CD14-positive monocyte (primary cell): Measurements from ENCODE around the gene AFF3. TPM values are rescaled to one million over a fixed set of nuclear protein-coding genes. Genes with fewer than 3 reads are reported as not detected.

ENCODE experiments used
- DNase-seq, 3 donors: peaks; one replicate each; pipeline ENCODE4 v3.0.0-alpha.2; 2011 to 2022
- H2AFZ ChIP-seq: 2 replicates; pipeline ENCODE4 v1.6.0; 2012; ENCODE audit warnings: mild to moderate bottlenecking, low read depth, low read length, inconsistent platforms; ENCODE audit not compliant: insufficient read depth, poor library complexity, severe bottlenecking
- H3K27ac ChIP-seq, 2 donors: 1 replicate in 1 of 2; 2 replicates in 1 of 2; pipeline ENCODE4 v1.5.1; 2012 to 2013; ENCODE audit warnings: low read length in 2 of 2, control low read depth in 1 of 2, inconsistent platforms in 1 of 2, low read depth in 1 of 2, mild to moderate bottlenecking in 1 of 2
- H3K27me3 ChIP-seq, 2 donors: one replicate each; pipeline versions ENCODE4 v1.6.0 to v1.6.1; 2011 to 2013; ENCODE audit warnings: low read length in 2 of 2; ENCODE audit not compliant: control insufficient read depth in 2 of 2, insufficient read depth in 2 of 2
- H3K36me3 ChIP-seq, 2 donors: replicated peaks in 1 of 2; 1 replicate in 1 of 2; 2 replicates in 1 of 2; pipeline versions ENCODE4 v1.5.1 to v1.6.1; 2012 to 2013; ENCODE audit warnings: low read length in 2 of 2, control low read depth in 1 of 2, inconsistent platforms in 1 of 2, mild to moderate bottlenecking in 1 of 2; ENCODE audit not compliant: insufficient read depth in 2 of 2, control insufficient read depth in 1 of 2
- H3K4me1 ChIP-seq, 2 donors: 1 replicate in 1 of 2; 2 replicates in 1 of 2; pipeline versions ENCODE4 v1.5.1 to v1.6.1; 2012 to 2013; ENCODE audit warnings: low read length in 2 of 2, control low read depth in 1 of 2, inconsistent platforms in 1 of 2, mild to moderate bottlenecking in 1 of 2, moderate library complexity in 1 of 2; ENCODE audit not compliant: insufficient read depth in 2 of 2, control insufficient read depth in 1 of 2
- H3K4me2 ChIP-seq: replicated peaks from 2 replicates; pipeline ENCODE3; 2012; ENCODE audit warnings: low read length, moderate library complexity, mild to moderate bottlenecking; ENCODE audit not compliant: poor library complexity, severe bottlenecking; ENCODE audit errors: extremely low read depth
- H3K4me3 ChIP-seq, 3 experiments: fragments of 200-600 bp in 1 of 3; sonication (generic) in 1 of 3; replicated peaks in 1 of 3; 1 replicate in 2 of 3; 2 replicates in 1 of 3; pipeline ENCODE4 v1.5.1; 2011 to 2013; ENCODE audit warnings: low read length in 3 of 3, mild to moderate bottlenecking in 3 of 3, control low read depth in 2 of 3, low read depth in 2 of 3, inconsistent platforms in 1 of 3, moderate library complexity in 1 of 3
- H3K79me2 ChIP-seq: 2 replicates; pipeline ENCODE4 v1.6.0; 2012; ENCODE audit warnings: mild to moderate bottlenecking, control low read depth, inconsistent platforms, low read length, moderate library complexity; ENCODE audit not compliant: insufficient read depth
- H3K9ac ChIP-seq: 2 replicates; pipeline ENCODE4 v1.6.0; 2017; ENCODE audit warnings: low read length, mild to moderate bottlenecking; ENCODE audit not compliant: insufficient read depth, poor library complexity, severe bottlenecking
- H3K9me3 ChIP-seq, 2 donors: replicated peaks in 1 of 2; 1 replicate in 1 of 2; 2 replicates in 1 of 2; pipeline versions ENCODE4 v1.5.1 to v1.6.1; 2012 to 2013; ENCODE audit warnings: low read length in 2 of 2, control low read depth in 1 of 2; ENCODE audit not compliant: control insufficient read depth in 1 of 2, insufficient read depth in 1 of 2
- H4K20me1 ChIP-seq: 2 replicates; pipeline ENCODE4 v1.6.0; 2012; ENCODE audit warnings: mild to moderate bottlenecking, low read length, control low read depth, moderate library complexity; ENCODE audit not compliant: insufficient read depth
- H3K27ac Mint-ChIP-seq, 7 donors: one replicate each; pipeline ENCODE4 v1.8.0; 2020; ENCODE audit warnings: mild to moderate bottlenecking in 7 of 7, mixed read lengths in 7 of 7, moderate library complexity in 6 of 7, inconsistent platforms in 2 of 7
- H3K27me3 Mint-ChIP-seq, 3 donors: one replicate each; pipeline ENCODE4 v1.8.0; 2021 to 2022; ENCODE audit warnings: low read depth in 3 of 3, mild to moderate bottlenecking in 3 of 3, mixed read lengths in 3 of 3, moderate library complexity in 3 of 3, inconsistent platforms in 1 of 3
- H3K36me3 Mint-ChIP-seq, 2 donors: one replicate each; pipeline ENCODE4 v1.8.0; 2020; ENCODE audit warnings: mixed read lengths in 2 of 2, inconsistent platforms in 1 of 2, mild to moderate bottlenecking in 1 of 2
- H3K4me1 Mint-ChIP-seq: one replicate; pipeline ENCODE4 v1.8.0; 2020; ENCODE audit warnings: mild to moderate bottlenecking, mixed read lengths
- H3K4me3 Mint-ChIP-seq, 2 donors: one replicate each; pipeline ENCODE4 v1.8.0; 2020; ENCODE audit warnings: mild to moderate bottlenecking in 2 of 2, mixed read lengths in 2 of 2, moderate library complexity in 1 of 2
- H3K9me3 Mint-ChIP-seq, 7 donors: one replicate each; pipeline ENCODE4 v1.8.0; 2020 to 2022; ENCODE audit warnings: mixed read lengths in 7 of 7, mild to moderate bottlenecking in 6 of 7, moderate library complexity in 6 of 7, inconsistent platforms in 2 of 7
- WGBS: methylation state at CpG from one replicate; pipeline ENCODE4 v1.1.5; 2013; ENCODE audit warnings: missing lambda C conversion rate; ENCODE audit not compliant: insufficient coverage; 5-methylcytosine and 5-hydroxymethylcytosine counted together
- intact Hi-C, 2 donors: fragments of 100-400 bp; cut with micrococcal nuclease; formaldehyde crosslinking; loops; one replicate each; pipeline versions ENCODE4 v1.15.0 to v1.15.1; 2023
- polyA plus RNA-seq, 3 donors: library from polyadenylated mRNA; depleted of rRNA in 1 of 3; unstranded in 2 of 3; stranded (reverse) in 1 of 3; fragments of 300-500 nt in 2 of 3; fragments of >200 nt in 1 of 3; fragmentation: Illumina TruSeq in 2 of 3; gene quantifications; 1 replicate in 2 of 3; 2 replicates in 1 of 3; pipeline ENCODE4 v1.2.3, GENCODE V29; 2012 to 2021
- TF ChIP-seq, protein P1 (sequence below): fragments of 200-600 bp; IDR thresholded peaks from one replicate; pipeline ENCODE4 v1.8.0; 2022; ENCODE audit warnings: antibody characterized with exemption, mild to moderate bottlenecking

Gene AFF3
- polyA plus RNA-seq, 3 donors = 0.17 to 4.1 (median 0.49) TPM

GRCh38 chr2:100137318-100137717 lies 5.1 kb downstream of the AFF3 start:
- Histone ChIP-seq H3K27me3 (no peaks in the 10 kb centered on the region), H3K4me2 (no peak overlapping the region), H3K79me2 (peaks cover 52% of the 10 kb centered on the region), H3K4me3 (no peak overlapping the region), H3K9ac (no peak overlapping the region), H3K36me3 (no peaks in the 10 kb centered on the region), H3K9me3 (no peaks in the 10 kb centered on the region), H2AFZ (no peak overlapping the region), H3K4me1 (peaks cover 20 to 43% of the 10 kb centered on the region in 2 donors), H3K27ac (no peak overlapping the region), H4K20me1 (no peaks in the 10 kb centered on the region)
- Mint-ChIP-seq H3K4me3 (no peak overlapping the region), H3K9me3 (no peaks in the 10 kb centered on the region), H3K36me3 (no peaks in the 10 kb centered on the region), H3K27ac (no peak overlapping the region), H3K27me3 (peaks cover 0 to 2% (median 0%) of the 10 kb centered on the region in 3 donors), H3K4me1 (peaks cover 44% of the 10 kb centered on the region)
- intact Hi-C loops = no loop called here
- DNase-seq = no peak
- TF ChIP-seq, protein P1, sequence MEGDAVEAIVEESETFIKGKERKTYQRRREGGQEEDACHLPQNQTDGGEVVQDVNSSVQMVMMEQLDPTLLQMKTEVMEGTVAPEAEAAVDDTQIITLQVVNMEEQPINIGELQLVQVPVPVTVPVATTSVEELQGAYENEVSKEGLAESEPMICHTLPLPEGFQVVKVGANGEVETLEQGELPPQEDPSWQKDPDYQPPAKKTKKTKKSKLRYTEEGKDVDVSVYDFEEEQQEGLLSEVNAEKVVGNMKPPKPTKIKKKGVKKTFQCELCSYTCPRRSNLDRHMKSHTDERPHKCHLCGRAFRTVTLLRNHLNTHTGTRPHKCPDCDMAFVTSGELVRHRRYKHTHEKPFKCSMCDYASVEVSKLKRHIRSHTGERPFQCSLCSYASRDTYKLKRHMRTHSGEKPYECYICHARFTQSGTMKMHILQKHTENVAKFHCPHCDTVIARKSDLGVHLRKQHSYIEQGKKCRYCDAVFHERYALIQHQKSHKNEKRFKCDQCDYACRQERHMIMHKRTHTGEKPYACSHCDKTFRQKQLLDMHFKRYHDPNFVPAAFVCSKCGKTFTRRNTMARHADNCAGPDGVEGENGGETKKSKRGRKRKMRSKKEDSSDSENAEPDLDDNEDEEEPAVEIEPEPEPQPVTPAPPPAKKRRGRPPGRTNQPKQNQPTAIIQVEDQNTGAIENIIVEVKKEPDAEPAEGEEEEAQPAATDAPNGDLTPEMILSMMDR = no peak
- 86% methylated on average over 5 of the region's 5 CpGs for WGBS

DNA sequence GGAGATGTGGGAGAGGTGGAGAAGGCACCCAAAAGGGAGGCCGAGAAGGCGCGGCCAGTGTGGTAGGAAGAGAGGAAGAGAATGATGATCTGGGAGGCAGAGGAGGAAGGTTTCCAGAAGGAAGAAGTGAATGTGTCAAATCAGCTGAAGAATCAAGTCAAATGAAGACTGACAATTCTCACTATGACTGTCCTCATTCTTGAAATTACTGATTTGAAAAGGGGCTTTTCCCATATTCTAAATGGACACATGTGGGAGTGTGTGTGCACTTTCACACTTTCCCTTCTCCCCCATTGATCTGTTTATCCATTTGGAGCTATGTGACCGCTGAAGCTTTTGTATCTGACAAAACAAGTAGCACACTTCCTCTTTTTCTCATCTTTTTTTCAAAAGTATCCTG lies 6.1 kb downstream of the AFF3 start:
- Histone ChIP-seq H3K4me1 (peaks cover 14 to 33% of the 10 kb centered on the region in 2 donors), H4K20me1 (no peaks in the 10 kb centered on the region), H3K4me3 (no peak overlapping the region), H3K4me2 (no peak overlapping the region), H3K27me3 (no peaks in the 10 kb centered on the region), H3K27ac (no peak overlapping the region), H3K79me2 (peaks cover 53% of the 10 kb centered on the region), H3K9ac (no peak overlapping the region), H2AFZ (no peak overlapping the region), H3K36me3 (no peaks in the 10 kb centered on the region), H3K9me3 (no peaks in the 10 kb centered on the region)
- Mint-ChIP-seq H3K27me3 (no peaks in the 10 kb centered on the region), H3K9me3 (no peaks in the 10 kb centered on the region), H3K4me3 (no peak overlapping the region), H3K36me3 (no peaks in the 10 kb centered on the region), H3K27ac (no peak overlapping the region), H3K4me1 (peaks cover 35% of the 10 kb centered on the region)
- no peak for DNase-seq
- intact Hi-C loops = no loop called here
- TF ChIP-seq, protein P1 = no peak
- 62% methylated on average over 3 of the region's 4 CpGs for WGBS
